Neural cell (in vitro differentiated cells): ENCODE results near the gene CHCHD10. TPM values are rescaled to one million over a fixed set of nuclear protein-coding genes. Genes with fewer than 3 reads are reported as not detected.

Experiments
- H2AFZ ChIP-seq: fragments of 200-600, 300-800 bp; sonication (generic), shearing (Covaris generic); 2 replicates; pipeline ENCODE4 v1.6.0; 2014; ENCODE audit warnings: low read depth, mild to moderate bottlenecking, antibody characterized with exemption, low read length, moderate library complexity
- H3F3A ChIP-seq: fragments of 200-600 bp; shearing (Covaris generic); 2 replicates; pipeline ENCODE4 v1.6.1; 2016; ENCODE audit warnings: mild to moderate bottlenecking, moderate library complexity, mixed read lengths, antibody characterized with exemption, low read length; ENCODE audit not compliant: insufficient read depth, poor library complexity, severe bottlenecking
- H3K27ac ChIP-seq: fragments of 200-600, 300-800 bp; sonication (generic), shearing (Covaris generic); 2 replicates; pipeline ENCODE4 v1.5.1; 2014; ENCODE audit warnings: mild to moderate bottlenecking, low read length, moderate library complexity
- H3K27me3 ChIP-seq: fragments of 300-800, 200-600 bp; sonication (generic), shearing (Covaris generic); 2 replicates; pipeline ENCODE4 v1.6.0; 2014; ENCODE audit warnings: mild to moderate bottlenecking, low read depth, low read length, moderate library complexity; ENCODE audit not compliant: insufficient read depth
- H3K36me3 ChIP-seq: fragments of 300-800, 200-600 bp; sonication (generic), shearing (Covaris generic); 2 replicates; pipeline ENCODE4 v1.5.1; 2014; ENCODE audit warnings: mild to moderate bottlenecking, antibody characterized with exemption, low read length, moderate library complexity; ENCODE audit not compliant: insufficient read depth
- H3K4me2 ChIP-seq: fragments of 300-800, 200-600 bp; sonication (generic), shearing (Covaris generic); 2 replicates; pipeline ENCODE4 v1.6.0; 2014; ENCODE audit warnings: mild to moderate bottlenecking, low read length
- H3K4me3 ChIP-seq: fragments of 300-800, 200-600 bp; sonication (generic), shearing (Covaris generic); 2 replicates; pipeline ENCODE4 v1.5.1; 2014; ENCODE audit warnings: mild to moderate bottlenecking, low read length, moderate library complexity
- H3K79me2 ChIP-seq: fragments of 200-600 bp; shearing (Covaris generic); replicated peaks from 2 replicates; pipeline ENCODE4 v1.6.0; 2014; ENCODE audit warnings: mild to moderate bottlenecking, low read length, moderate library complexity; ENCODE audit not compliant: insufficient read depth
- H3K9ac ChIP-seq: fragments of 300-800, 200-600 bp; sonication (generic), shearing (Covaris generic); 2 replicates; pipeline ENCODE4 v1.6.1; 2016; ENCODE audit warnings: mild to moderate bottlenecking, low read length, mixed read lengths
- H3K9me2 ChIP-seq: fragments of 200-600 bp; shearing (Covaris generic); 2 replicates; pipeline ENCODE4 v1.6.1; 2016; ENCODE audit warnings: mild to moderate bottlenecking, low read length, mixed read lengths; ENCODE audit not compliant: insufficient read depth
- H3K9me3 ChIP-seq: fragments of 200-600, 300-800 bp; sonication (generic), shearing (Covaris generic); 2 replicates; pipeline ENCODE4 v1.6.1; 2016; ENCODE audit warnings: mild to moderate bottlenecking, mixed run types, low read length, moderate library complexity, mixed read lengths
- H4K20me1 ChIP-seq: fragments of 200-600 bp; shearing (Covaris generic); 2 replicates; pipeline ENCODE4 v1.6.1; 2016; ENCODE audit warnings: mild to moderate bottlenecking, mixed run types; ENCODE audit not compliant: insufficient read depth
- EP300 ChIP-seq: fragments of 450-650 bp; conservative IDR thresholded peaks from 2 replicates; pipeline ENCODE4 v1.6.1; 2014; ENCODE audit warnings: antibody characterized with exemption, mild to moderate bottlenecking, moderate library complexity; ENCODE audit not compliant: poor library complexity, severe bottlenecking
- EZH2 ChIP-seq: fragments of 200-600, 300-800 bp; shearing (Covaris generic), sonication (generic); IDR thresholded peaks from 2 replicates; pipeline ENCODE4 v1.6.1; 2014; ENCODE audit warnings: antibody characterized with exemption, low read length, borderline replicate concordance, mild to moderate bottlenecking; ENCODE audit not compliant: insufficient read depth, poor library complexity, severe bottlenecking
- MXI1 ChIP-seq: fragments of 450-650 bp; conservative IDR thresholded peaks from 2 replicates; pipeline ENCODE4 v1.6.1; 2014; ENCODE audit warnings: antibody characterized with exemption, mild to moderate bottlenecking; ENCODE audit not compliant: poor library complexity, severe bottlenecking
- POLR2AphosphoS5 ChIP-seq: IDR thresholded peaks from 2 replicates; pipeline ENCODE4 v1.6.1; 2012
- RAD21 ChIP-seq: fragments of 450-650 bp; conservative IDR thresholded peaks from 2 replicates; pipeline ENCODE4 v1.6.1; 2014; ENCODE audit warnings: antibody characterized with exemption, mild to moderate bottlenecking, moderate library complexity
- SMC3 ChIP-seq: fragments of 450-650 bp; conservative IDR thresholded peaks from 2 replicates; pipeline ENCODE4 v1.6.1; 2014; ENCODE audit warnings: antibody characterized with exemption, mild to moderate bottlenecking, moderate library complexity; ENCODE audit not compliant: poor library complexity
- TAF1 ChIP-seq: IDR thresholded peaks from 2 replicates; pipeline ENCODE4 v1.6.1; 2012; ENCODE audit warnings: low read depth
- polyA plus RNA-seq: library from polyadenylated mRNA; depleted of rRNA; stranded (reverse); fragments of >200 nt; gene quantifications from 2 replicates; pipeline ENCODE4 v1.2.3, GENCODE V29; 2014
- TF ChIP-seq, protein P1 (sequence below): IDR thresholded peaks from 2 replicates; pipeline ENCODE4 v1.6.1; 2012; ENCODE audit warnings: borderline replicate concordance
- TF ChIP-seq, protein P2 (sequence below): fragments of 450-650 bp; IDR thresholded peaks from 2 replicates; pipeline ENCODE4 v1.5.1; 2014; ENCODE audit warnings: antibody characterized with exemption, mild to moderate bottlenecking, moderate library complexity; ENCODE audit not compliant: poor library complexity, severe bottlenecking

CHCHD10 gene
- polyA plus RNA-seq, 1 donor from 2014 or later, result not detected

- no peak for TF ChIP-seq SMC3
- TF ChIP-seq, protein P1, sequence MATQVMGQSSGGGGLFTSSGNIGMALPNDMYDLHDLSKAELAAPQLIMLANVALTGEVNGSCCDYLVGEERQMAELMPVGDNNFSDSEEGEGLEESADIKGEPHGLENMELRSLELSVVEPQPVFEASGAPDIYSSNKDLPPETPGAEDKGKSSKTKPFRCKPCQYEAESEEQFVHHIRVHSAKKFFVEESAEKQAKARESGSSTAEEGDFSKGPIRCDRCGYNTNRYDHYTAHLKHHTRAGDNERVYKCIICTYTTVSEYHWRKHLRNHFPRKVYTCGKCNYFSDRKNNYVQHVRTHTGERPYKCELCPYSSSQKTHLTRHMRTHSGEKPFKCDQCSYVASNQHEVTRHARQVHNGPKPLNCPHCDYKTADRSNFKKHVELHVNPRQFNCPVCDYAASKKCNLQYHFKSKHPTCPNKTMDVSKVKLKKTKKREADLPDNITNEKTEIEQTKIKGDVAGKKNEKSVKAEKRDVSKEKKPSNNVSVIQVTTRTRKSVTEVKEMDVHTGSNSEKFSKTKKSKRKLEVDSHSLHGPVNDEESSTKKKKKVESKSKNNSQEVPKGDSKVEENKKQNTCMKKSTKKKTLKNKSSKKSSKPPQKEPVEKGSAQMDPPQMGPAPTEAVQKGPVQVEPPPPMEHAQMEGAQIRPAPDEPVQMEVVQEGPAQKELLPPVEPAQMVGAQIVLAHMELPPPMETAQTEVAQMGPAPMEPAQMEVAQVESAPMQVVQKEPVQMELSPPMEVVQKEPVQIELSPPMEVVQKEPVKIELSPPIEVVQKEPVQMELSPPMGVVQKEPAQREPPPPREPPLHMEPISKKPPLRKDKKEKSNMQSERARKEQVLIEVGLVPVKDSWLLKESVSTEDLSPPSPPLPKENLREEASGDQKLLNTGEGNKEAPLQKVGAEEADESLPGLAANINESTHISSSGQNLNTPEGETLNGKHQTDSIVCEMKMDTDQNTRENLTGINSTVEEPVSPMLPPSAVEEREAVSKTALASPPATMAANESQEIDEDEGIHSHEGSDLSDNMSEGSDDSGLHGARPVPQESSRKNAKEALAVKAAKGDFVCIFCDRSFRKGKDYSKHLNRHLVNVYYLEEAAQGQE, result no peak
- no peak for TF ChIP-seq TAF1
- H4K20me1 ChIP-seq, result no peaks in the 10 kb centered on the region
Measured at GRCh38 chr22:23782252-23782651, 14.5 kb upstream of the CHCHD10 start.

DNA sequence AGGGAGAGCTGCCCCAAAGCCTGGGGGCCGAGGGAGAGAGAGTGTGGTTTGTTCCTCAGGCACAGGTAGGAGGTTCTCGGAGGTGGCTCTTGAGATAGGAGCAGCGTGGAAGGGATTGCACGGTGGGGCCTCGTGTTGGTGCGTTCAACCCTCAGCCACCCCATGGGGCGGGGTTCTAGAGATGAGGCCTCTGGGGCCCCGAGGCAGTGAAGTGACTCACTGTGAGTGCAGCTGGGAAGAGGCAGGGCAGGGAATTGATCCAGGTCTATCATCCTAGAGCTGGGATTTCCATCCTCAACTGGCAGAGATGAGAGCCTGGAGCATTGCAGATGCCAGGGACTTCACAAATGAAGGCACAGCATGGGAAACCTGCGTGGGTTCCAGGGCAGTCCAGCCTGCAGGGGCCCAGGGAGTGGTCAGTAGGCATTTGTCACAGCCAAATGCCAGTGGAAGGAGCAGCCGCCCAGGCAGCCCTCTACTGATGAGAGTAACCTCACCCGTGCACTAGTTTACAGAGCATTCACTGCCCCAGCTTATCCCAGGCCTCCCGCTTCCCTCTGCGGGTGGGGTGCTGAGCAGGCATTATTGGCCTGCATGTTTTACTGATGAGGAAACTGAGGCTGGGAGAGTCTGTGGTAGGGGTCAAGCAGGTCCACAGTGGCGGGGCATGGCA lies 13.9 kb upstream of the CHCHD10 start:
- Histone ChIP-seq H3K27ac (no peak overlapping the region), H3K9me3 (no peaks in the 10 kb centered on the region), H2AFZ (no peak overlapping the region), H4K20me1 (no peaks in the 10 kb centered on the region), H3K36me3 (no peaks in the 10 kb centered on the region), H3K9ac (no peak overlapping the region), H3F3A (no peaks in the 10 kb centered on the region), H3K4me3 (no peak overlapping the region), H3K9me2 (no peaks in the 10 kb centered on the region), H3K27me3 (no peaks in the 10 kb centered on the region), H3K4me2 (no peak overlapping the region), H3K79me2 (no peaks in the 10 kb centered on the region)
- TF ChIP-seq, protein P1, result no peak
- TF ChIP-seq MXI1, result no peak
- TF ChIP-seq RAD21, result no peak
- TF ChIP-seq TAF1, result no peak
- no peak for TF ChIP-seq EZH2
- TF ChIP-seq, protein P2, sequence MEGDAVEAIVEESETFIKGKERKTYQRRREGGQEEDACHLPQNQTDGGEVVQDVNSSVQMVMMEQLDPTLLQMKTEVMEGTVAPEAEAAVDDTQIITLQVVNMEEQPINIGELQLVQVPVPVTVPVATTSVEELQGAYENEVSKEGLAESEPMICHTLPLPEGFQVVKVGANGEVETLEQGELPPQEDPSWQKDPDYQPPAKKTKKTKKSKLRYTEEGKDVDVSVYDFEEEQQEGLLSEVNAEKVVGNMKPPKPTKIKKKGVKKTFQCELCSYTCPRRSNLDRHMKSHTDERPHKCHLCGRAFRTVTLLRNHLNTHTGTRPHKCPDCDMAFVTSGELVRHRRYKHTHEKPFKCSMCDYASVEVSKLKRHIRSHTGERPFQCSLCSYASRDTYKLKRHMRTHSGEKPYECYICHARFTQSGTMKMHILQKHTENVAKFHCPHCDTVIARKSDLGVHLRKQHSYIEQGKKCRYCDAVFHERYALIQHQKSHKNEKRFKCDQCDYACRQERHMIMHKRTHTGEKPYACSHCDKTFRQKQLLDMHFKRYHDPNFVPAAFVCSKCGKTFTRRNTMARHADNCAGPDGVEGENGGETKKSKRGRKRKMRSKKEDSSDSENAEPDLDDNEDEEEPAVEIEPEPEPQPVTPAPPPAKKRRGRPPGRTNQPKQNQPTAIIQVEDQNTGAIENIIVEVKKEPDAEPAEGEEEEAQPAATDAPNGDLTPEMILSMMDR, result no peak
- no peak for TF ChIP-seq SMC3
- no peak for TF ChIP-seq EP300
- no peak for TF ChIP-seq POLR2AphosphoS5

More at GRCh38 chr22:23782252-23782651, 14.5 kb upstream of the CHCHD10 start:
- Histone ChIP-seq H2AFZ (no peak overlapping the region), H3K4me3 (no peak overlapping the region), H3K9ac (no peak overlapping the region), H3K9me3 (no peaks in the 10 kb centered on the region), H3K27ac (no peak overlapping the region), H3K27me3 (no peaks in the 10 kb centered on the region), H3K79me2 (no peaks in the 10 kb centered on the region), H3K4me2 (no peak overlapping the region), H3F3A (no peaks in the 10 kb centered on the region), H3K9me2 (no peaks in the 10 kb centered on the region), H3K36me3 (no peaks in the 10 kb centered on the region)
